Measurements from ENCODE around the gene INSRR.

GRCh38 chr1:156862997-156863599 is 4.2 kb upstream of the INSRR start:
- TF ChIP-seq POLR2A (conservative IDR thresholded peaks at IDR 0.05), result no peak
- peak; percentile 99 for TF ChIP-seq SMARCA4 (IDR thresholded peaks at IDR 0.05)
- TF ChIP-seq, protein P1, sequence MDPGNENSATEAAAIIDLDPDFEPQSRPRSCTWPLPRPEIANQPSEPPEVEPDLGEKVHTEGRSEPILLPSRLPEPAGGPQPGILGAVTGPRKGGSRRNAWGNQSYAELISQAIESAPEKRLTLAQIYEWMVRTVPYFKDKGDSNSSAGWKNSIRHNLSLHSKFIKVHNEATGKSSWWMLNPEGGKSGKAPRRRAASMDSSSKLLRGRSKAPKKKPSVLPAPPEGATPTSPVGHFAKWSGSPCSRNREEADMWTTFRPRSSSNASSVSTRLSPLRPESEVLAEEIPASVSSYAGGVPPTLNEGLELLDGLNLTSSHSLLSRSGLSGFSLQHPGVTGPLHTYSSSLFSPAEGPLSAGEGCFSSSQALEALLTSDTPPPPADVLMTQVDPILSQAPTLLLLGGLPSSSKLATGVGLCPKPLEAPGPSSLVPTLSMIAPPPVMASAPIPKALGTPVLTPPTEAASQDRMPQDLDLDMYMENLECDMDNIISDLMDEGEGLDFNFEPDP (CRISPR knock-in tag; IDR thresholded peaks at IDR 0.05), result no peak

All from K562 (cell line).